ENCODE data around the gene TMEM88.

TMEM88 gene

DNA sequence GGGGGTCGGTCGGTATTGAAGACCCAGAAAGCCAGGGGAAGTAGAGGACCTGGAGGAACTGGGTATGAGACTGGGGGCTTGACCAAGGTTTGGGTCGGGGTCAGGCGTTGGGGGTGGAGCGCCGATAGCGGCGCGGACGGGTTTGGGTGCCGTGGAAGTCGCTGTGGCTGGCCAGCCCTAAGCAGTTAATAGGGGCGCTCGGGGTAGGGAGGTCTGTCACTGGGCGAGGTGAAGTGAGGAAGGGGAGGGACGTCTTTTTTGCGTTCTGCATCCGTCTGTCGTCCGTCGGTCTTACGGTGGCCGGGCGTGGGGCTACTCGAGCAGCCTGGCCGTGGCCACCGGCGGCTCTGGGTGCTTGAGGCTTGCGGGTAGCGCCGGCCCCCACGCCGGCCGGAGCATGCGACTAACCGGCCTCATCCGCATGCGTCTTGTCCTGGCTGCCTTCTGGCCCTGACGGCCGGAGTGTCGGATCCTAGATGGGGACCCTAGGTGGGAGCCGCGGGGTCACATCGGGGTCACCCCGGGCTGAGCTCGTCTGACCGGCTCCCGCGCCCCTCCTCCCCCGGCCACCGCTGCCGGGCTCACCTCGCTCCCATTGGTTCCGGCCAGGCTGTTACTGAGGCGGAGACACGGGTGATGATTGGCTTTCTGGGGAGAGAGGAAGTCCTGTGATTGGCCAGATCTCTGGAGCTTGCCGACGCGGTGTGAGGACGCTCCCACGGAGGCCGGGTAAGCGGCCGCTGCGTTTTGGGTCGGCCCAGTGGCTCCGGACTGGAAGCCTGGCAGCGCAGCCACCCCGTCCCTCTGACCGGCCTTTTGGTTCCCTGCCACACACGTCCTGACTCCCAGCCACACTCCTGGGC lies 10.3 kb upstream of the TMEM88 start:
- peak; percentile 66 for DNase-seq

DNA sequence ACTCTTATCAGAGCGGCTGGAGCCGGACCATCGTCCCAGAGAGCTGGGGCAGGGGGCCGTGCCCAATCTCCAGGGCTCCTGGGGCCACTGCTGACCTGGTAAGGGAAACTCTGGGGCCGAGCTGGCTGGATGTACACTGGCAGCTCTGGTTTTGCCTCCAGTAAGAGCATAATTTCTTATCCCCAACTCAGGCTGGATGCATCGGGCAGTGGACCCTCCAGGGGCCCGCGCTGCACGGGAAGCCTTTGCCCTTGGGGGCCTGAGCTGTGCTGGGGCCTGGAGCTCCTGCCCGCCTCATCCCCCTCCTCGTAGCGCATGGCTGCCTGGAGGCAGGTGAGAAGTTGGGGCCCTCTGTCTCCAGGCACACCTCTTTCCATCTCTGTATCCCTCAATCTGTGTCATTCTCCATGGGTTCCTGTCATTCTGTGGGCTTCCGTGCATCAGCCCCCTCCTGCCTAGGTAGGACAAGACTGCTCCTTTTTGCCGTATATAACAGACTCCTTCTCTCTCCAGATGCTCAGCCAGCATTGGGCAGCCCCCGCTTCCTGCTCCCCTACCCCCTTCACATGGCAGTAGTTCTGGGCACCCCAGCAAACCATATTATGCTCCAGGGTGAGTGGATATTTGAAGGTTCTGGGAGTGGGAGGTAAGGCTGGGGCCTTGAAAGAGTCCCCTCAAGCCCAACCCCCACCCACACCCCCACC lies 9.4 kb upstream of the TMEM88 start:
- no peak for DNase-seq

DNA sequence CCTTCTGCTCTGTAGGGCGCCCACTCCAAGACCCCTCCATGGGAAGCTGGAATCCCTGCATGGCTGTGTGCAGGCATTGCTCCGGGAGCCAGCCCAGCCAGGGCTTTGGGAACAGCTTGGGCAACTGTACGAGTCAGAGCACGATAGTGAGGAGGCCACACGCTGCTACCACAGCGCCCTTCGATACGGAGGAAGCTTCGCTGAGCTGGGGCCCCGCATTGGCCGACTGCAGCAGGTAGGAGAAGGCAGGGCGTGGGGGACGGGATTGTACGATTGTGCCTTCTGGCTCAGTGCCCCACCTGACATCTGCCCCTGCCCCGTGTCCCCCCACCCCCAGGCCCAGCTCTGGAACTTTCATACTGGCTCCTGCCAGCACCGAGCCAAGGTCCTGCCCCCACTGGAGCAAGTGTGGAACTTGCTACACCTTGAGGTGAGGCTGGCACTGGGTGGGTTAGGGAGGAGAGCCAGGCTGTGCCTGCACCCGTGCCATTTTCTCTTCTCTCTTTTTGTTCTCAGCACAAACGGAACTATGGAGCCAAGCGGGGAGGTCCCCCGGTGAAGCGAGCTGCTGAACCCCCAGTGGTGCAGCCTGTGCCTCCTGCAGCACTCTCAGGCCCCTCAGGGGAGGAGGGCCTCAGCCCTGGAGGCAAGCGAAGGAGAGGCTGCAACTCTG lies 8.7 kb upstream of the TMEM88 start:
- DNase-seq: no peak

DNA sequence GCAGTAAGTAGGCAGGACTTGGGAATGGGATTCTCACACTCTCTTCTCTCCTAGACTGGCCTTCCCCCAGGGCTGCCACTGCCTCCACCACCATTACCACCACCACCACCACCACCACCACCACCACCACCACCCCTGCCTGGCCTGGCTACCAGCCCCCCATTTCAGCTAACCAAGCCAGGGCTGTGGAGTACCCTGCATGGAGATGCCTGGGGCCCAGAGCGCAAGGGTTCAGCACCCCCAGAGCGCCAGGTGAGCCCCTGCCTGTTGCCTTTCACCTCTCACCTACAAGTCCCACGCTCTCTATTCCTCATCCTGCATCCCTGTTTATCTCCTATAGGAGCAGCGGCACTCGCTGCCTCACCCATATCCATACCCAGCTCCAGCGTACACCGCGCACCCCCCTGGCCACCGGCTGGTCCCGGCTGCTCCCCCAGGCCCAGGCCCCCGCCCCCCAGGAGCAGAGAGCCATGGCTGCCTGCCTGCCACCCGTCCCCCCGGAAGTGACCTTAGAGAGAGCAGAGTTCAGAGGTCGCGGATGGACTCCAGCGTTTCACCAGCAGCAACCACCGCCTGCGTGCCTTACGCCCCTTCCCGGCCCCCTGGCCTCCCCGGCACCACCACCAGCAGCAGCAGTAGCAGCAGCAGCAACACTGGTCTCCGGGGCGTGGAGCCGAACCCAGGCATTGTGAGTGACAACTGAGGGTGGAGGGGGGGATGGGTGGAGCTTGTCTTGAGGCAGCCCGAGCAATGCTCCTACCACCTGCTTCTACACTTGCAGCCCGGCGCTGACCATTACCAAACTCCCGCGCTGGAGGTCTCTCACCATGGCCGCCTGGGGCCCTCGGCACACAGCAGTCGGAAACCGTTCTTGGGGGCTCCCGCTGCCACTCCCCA lies 7.9 kb upstream of the TMEM88 start:
- no peak for DNase-seq

DNA sequence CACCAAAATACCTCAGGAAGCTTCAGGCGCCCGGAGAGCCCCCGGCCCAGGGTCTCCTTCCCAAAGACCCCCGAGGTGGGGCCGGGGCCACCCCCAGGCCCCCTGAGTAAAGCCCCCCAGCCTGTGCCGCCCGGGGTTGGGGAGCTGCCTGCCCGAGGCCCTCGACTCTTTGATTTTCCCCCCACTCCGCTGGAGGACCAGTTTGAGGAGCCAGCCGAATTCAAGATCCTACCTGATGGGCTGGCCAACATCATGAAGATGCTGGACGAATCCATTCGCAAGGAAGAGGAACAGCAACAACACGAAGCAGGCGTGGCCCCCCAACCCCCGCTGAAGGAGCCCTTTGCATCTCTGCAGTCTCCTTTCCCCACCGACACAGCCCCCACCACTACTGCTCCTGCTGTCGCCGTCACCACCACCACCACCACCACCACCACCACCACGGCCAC lies 6.7 kb upstream of the TMEM88 start:
- DNase-seq: no peak

DNA sequence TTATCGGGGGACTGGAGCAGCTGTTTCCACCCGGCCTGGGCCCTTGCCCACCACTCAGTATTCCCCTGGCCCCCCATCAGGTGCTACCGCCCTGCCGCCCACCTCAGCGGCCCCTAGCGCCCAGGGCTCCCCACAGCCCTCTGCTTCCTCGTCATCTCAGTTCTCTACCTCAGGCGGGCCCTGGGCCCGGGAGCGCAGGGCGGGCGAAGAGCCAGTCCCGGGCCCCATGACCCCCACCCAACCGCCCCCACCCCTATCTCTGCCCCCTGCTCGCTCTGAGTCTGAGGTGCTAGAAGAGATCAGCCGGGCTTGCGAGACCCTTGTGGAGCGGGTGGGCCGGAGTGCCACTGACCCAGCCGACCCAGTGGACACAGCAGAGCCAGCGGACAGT lies 6.1 kb upstream of the TMEM88 start:
- DNase-seq: no peak

DNA sequence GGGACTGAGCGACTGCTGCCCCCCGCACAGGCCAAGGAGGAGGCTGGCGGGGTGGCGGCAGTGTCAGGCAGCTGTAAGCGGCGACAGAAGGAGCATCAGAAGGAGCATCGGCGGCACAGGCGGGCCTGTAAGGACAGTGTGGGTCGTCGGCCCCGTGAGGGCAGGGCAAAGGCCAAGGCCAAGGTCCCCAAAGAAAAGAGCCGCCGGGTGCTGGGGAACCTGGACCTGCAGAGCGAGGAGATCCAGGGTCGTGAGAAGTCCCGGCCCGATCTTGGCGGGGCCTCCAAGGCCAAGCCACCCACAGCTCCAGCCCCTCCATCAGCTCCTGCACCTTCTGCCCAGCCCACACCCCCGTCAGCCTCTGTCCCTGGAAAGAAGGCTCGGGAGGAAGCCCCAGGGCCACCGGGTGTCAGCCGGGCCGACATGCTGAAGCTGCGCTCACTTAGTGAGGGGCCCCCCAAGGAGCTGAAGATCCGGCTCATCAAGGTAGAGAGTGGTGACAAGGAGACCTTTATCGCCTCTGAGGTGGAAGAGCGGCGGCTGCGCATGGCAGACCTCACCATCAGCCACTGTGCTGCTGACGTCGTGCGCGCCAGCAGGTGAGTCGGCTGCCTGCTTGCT lies 5.6 kb upstream of the TMEM88 start:
- DNase-seq: no peak

DNA sequence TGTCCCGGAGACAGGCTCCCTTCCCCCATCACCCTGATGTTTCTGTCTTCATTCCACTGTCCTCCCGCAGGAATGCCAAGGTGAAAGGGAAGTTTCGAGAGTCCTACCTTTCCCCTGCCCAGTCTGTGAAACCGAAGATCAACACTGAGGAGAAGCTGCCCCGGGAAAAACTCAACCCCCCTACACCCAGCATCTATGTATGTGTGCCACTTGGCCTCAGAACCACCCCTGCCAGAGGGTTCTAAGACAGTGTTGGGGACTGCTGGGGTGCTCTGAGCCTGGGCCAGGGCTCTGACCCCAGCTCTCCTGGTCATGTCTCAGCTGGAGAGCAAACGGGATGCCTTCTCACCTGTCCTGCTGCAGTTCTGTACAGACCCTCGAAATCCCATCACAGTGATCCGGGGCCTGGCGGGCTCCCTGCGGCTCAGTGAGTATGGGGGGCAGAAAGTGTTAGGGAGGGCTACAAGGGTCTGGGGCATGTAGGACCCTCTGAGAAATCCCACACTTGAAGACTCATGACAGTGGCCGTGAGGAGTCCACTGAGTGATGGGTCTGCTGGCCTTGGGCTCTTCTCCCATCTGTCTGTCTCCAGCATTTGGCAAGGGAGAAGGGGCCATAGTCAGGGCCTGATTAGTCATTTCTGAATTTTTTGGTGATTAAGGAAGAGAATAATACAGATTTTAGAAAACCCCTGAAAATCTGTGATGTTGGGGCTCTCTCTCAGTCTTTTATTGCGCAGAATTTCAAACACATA lies 4.9 kb upstream of the TMEM88 start:
- no peak for DNase-seq

DNA sequence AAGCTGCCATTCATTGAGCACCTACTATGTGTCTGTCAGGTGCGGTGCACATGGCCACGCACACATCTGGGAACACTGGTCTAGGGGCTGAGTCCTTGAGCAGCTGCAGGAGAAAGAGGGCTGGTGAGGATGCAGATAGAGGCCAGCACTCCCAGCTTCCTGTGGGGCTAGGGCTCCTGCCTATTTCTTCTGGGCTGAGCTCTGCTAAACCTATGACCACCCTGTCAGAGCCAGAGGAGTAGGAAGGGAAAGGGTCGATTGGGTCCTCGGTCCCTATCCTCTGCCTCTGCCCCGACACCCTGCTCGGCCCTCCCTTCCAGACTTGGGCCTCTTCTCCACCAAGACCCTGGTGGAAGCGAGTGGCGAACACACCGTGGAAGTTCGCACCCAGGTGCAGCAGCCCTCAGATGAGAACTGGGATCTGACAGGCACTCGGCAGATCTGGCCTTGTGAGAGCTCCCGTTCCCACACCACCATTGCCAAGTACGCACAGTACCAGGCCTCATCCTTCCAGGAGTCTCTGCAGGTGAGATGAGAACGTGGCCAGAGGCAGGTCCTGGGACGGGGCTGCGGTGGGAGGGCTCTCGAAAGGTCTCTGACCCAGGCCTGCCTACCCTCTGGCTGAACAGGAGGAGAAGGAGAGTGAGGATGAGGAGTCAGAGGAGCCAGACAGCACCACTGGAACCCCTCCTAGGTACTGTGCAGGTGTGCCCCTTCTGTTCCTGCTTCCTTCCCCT lies 4.0 kb upstream of the TMEM88 start:
- DNase-seq: no peak

DNA sequence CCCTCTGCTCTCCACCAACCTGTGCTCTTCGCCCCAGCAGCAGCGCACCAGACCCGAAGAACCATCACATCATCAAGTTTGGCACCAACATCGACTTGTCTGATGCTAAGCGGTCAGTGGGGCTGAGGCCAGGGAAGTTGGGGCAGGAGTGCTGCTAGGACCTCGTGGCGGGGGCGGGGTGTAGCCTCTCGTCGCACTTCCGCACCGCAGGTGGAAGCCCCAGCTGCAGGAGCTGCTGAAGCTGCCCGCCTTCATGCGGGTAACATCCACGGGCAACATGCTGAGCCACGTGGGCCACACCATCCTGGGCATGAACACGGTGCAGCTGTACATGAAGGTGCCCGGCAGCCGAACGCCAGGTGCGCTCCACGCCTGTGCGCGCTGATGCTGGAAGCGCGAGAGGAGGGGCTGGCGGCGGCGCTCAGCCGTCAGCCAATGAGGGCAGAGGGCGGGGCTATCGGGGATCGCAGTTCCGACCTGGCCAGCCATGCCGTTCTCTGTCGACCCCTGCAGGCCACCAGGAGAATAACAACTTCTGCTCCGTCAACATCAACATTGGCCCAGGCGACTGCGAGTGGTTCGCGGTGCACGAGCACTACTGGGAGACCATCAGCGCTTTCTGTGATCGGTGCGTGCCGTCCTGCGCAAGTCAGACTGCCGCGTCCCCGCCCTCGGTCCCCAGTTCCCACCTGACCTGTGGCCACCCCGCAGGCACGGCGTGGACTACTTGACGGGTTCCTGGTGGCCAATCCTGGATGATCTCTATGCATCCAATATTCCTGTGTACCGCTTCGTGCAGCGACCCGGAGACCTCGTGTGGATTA lies 3.2 kb upstream of the TMEM88 start:
- peak; percentile 90 for DNase-seq

DNA sequence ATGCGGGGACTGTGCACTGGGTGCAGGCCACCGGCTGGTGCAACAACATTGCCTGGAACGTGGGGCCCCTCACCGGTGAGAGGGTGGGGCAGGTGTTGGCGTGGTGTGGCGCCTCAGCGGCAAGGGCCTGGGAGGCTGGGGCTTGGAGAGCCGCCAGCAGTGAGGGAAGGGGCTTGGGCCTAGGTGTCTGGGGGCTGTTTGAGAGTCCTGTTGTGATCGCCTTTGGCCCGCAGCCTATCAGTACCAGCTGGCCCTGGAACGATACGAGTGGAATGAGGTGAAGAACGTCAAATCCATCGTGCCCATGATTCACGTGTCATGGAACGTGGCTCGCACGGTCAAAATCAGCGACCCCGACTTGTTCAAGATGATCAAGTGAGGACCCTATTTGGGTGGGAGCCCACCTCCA lies 2.6 kb upstream of the TMEM88 start:
- DNase-seq: no peak

DNA sequence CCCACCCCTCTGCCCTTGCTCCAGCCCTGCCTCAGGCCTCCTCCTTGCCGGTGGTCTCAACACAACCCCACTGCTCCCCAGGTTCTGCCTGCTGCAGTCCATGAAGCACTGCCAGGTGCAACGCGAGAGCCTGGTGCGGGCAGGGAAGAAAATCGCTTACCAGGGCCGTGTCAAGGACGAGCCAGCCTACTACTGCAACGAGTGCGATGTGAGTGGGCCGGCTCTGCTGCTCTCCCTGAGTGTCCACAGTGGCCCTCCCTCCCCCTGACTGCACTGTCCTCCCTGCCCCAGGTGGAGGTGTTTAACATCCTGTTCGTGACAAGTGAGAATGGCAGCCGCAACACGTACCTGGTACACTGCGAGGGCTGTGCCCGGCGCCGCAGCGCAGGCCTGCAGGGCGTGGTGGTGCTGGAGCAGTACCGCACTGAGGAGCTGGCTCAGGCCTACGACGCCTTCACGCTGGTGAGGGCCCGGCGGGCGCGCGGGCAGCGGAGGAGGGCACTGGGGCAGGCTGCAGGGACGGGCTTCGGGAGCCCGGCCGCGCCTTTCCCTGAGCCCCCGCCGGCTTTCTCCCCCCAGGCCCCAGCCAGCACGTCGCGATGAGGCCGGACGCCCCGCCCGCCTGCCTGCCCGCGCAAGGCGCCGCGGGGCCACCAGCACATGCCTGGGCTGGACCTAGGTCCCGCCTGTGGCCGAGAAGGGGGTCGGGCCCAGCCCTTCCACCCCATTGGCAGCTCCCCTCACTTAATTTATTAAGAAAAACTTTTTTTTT lies 1.8 kb upstream of the TMEM88 start:
- DNase-seq: no peak

DNA sequence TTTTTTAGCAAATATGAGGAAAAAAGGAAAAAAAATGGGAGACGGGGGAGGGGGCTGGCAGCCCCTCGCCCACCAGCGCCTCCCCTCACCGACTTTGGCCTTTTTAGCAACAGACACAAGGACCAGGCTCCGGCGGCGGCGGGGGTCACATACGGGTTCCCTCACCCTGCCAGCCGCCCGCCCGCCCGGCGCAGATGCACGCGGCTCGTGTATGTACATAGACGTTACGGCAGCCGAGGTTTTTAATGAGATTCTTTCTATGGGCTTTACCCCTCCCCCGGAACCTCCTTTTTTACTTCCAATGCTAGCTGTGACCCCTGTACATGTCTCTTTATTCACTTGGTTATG lies 1.2 kb upstream of the TMEM88 start:
- DNase-seq: no peak

DNA sequence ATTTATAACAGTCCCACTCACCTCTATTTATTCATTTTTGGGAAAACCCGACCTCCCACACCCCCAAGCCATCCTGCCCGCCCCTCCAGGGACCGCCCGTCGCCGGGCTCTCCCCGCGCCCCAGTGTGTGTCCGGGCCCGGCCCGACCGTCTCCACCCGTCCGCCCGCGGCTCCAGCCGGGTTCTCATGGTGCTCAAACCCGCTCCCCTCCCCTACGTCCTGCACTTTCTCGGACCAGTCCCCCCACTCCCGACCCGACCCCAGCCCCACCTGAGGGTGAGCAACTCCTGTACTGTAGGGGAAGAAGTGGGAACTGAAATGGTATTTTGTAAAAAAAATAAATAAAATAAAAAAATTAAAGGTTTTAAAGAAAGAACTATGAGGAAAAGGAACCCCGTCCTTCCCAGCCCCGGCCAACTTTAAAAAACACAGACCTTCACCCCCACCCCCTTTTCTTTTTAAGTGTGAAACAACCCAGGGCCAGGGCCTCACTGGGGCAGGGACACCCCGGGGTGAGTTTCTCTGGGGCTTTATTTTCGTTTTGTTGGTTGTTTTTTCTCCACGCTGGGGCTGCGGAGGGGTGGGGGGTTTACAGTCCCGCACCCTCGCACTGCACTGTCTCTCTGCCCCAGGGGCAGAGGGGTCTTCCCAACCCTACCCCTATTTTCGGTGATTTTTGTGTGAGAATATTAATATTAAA lies 638 bp upstream of the TMEM88 start:
- DNase-seq: no peak

DNA sequence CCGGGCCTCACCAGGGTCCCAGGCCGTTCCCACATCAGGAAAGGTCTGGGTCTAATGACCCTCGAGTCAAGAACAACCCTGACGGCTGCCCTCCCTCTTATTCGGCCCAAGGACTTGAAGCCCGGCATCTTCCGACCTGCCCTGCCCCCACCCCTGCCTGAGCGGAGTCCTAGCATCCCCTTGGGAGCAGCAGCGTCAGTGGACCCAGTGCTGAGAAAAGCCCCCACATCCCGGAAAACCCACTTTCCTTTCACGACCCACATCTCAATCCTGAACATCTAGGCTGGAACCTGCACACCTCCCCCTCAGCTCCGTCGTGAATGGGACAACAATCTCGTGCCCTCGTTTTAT lies 769 bp downstream of the TMEM88 start:
- no peak for DNase-seq

DNA sequence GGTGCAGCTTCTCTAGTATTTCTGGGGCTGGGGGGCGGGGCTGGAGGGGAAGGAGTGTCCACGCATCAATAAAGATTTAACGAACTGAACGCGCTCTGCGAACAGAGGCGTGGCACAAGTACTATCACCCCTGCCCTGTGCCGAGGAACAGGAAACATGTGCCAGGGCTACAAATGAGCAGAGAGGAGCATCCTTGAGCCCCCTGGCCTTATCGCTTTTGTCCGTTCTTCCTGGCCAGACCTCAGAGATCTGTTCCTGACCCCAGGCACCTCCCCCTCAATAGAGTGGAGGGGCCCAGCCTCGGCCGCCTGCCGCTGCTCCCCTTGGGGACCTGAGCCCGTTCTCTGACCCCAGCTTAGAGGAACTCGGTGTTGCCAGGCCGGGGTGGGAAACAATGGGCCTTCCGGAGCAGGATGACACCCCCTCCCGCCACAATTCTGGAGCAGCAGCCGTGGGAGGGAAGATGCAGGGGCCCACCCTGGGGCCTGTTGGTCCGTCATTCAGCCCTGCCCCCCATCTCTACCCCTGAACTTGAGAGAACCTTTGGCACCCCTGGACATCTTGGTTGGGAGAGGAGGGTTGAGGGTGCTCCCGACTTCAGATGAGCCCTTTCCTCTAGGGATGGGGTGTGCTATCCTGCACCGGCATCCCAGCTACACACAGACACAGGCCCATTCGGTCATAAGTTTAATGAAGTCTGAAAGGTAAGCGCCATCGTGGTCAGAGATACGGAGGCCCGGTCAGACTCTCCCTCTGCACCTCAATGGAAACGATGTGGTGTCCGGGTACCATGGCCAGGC lies 1.3 kb downstream of the TMEM88 start:
- DNase-seq: no peak

DNA sequence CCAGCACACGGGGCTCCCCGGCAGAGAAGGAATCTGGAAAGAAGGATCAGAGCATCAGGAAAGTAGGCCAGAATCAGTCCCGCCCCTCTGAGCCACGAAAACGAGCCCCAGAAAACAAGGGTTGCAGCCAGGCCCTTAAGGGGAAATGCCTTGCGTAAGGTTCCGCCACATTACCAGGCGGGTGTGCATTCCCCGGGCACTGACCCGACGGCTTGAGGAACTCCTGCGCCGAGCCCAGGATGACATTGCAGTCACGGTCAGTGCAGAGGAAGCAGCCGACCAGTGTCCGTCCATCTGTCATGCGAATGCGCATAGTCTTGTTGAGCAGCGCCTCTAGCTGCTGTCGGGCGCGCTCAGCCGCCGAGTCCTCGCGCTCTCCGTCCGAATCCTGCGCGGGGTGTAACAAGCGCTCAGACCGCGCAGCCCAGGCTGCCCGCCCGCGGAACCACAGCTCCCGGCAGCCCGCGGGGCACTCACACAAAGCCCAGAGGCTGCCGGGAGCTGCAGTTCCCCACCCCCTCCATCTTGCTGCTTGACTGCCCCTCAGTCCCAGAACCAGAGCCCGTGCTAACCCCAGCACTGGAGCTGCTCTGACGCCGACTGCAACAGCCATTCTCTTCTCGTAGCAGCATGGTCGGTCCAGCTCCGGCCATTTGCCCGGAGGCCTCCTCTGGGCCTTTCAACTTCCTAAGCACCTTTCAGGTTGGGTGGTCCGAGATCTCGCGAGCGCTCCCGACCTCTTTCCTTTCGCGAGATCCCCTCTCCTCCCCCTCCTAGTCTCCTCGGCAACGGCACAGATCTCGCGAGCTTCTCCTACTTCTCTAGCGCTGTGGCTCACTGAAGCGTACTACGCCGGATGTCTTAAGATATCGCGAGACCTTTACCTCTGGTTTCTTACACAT lies 2.2 kb downstream of the TMEM88 start, which contains the start of gene NAA38:
NAA38 (minus strand) TSS at position 749 of the 902 bp plus-strand sequence; CDS start at position 653, 96 bp downstream.
- DNase-seq: peak; percentile 90

All from activated effector memory CD4-positive, alpha-beta T cell treated with Interleukin-2 at 50 U/mL for 16 hours (primary cell).